Heart right ventricle (tissue), 16 donors: ENCODE results near the gene LAMC3. TPM values are rescaled to one million over a fixed set of nuclear protein-coding genes. Genes with fewer than 3 reads are reported as not detected.
A peak's percentile ranks its signal among the peaks of the same experiment; 100 is the strongest.

ENCODE experiments used
- ATAC-seq, 8 donors: fragments of 200-7000 bp; cut with Tn5 transposase; one replicate each; pipeline ENCODE4 v1.9.1; 2020; ENCODE audit warnings: mild to moderate bottlenecking in 8 of 8, moderate library complexity in 8 of 8, moderate number of reproducible peaks in 1 of 8
- DNase-seq, 2 donors: peaks; one replicate each; pipeline ENCODE4 v3.0.0-alpha.2; 2020
- H3K27ac ChIP-seq, 10 donors: fragments of 200-600 bp; sonication (generic) in 2 of 10; one replicate each; pipeline versions ENCODE4 v1.5.0 to v1.8.0; 2020 to 2022; ENCODE audit warnings: mild to moderate bottlenecking in 3 of 10
- H3K27me3 ChIP-seq, 7 donors: fragments of 200-600 bp; one replicate each; pipeline ENCODE4 v1.8.0; 2021 to 2022; ENCODE audit warnings: mild to moderate bottlenecking in 2 of 7
- H3K36me3 ChIP-seq, 9 donors: fragments of 200-600 bp; sonication (generic) in 1 of 9; one replicate each; pipeline versions ENCODE4 v1.5.0 to v1.8.0; 2020 to 2022; ENCODE audit warnings: mild to moderate bottlenecking in 2 of 9
- H3K4me1 ChIP-seq, 9 donors: fragments of 200-600 bp; sonication (generic) in 1 of 9; one replicate each; pipeline versions ENCODE4 v1.5.0 to v1.8.0; 2020 to 2022; ENCODE audit warnings: mild to moderate bottlenecking in 4 of 9
- H3K4me3 ChIP-seq, 10 donors: fragments of 200-600 bp; sonication (generic) in 2 of 10; one replicate each; pipeline versions ENCODE4 v1.5.0 to v1.8.0; 2020 to 2022; ENCODE audit warnings: mild to moderate bottlenecking in 7 of 10, moderate library complexity in 2 of 10
- H3K9me3 ChIP-seq, 11 donors: fragments of 200-600 bp in 10 of 11; sonication (generic) in 2 of 11; one replicate each; pipeline versions ENCODE4 v1.5.0 to v1.8.0; 2013 to 2022; ENCODE audit warnings: mild to moderate bottlenecking in 2 of 11, control low read depth in 1 of 11, moderate library complexity in 1 of 11
- CTCF ChIP-seq, 9 donors: fragments of 200-600 bp; sonication (generic) in 2 of 9; IDR thresholded peaks; one replicate each; pipeline versions ENCODE4 v1.5.0 to v1.8.0; 2021 to 2022; ENCODE audit warnings: antibody characterized with exemption in 9 of 9, mild to moderate bottlenecking in 5 of 9, moderate library complexity in 1 of 9
- WGBS, 2 donors: extraction: QIAGEN DNeasy Blood & Tissue Kit; methylation state at CpG; one replicate each; pipeline ENCODE4 v1.1.7; 2013; ENCODE audit warnings: inconsistent platforms in 1 of 2; 5-methylcytosine and 5-hydroxymethylcytosine counted together
- intact Hi-C, 10 donors: fragments of 100-400 bp; cut with DNase I; formaldehyde crosslinking; loops; one replicate each; pipeline versions ENCODE4 v1.11.1 to v1.14.2; 2022
- polyA plus RNA-seq, 2 donors: library from polyadenylated mRNA; stranded (reverse); fragments of 200-250 nt; gene quantifications; one replicate each; pipeline ENCODE4 v1.2.3, GENCODE V29; 2013
- total RNA-seq, 10 donors: library from RNA; stranded (reverse); fragmentation: NEBNext Ultra II Directional in 3 of 10; extraction: Animal tissue kit (Norgen Biotek cat#: 25700) in 3 of 10; gene quantifications; one replicate each; pipeline versions ENCODE4 v1.2.1 to v1.2.4, GENCODE V29; 2021 to 2023
- donor health status: Arrhythmogenic right ventricular cardiomyopathy.
- donor health status: ischemic (EF 13 %, LVEDD 7.1; RV severe dilation, severe dysfunction).
- donor health status: healthy with polysubstance abuse.
- donor health status: DM: no; HTN: yes; CAD: no.
- donor health status: DM: no; HTN: no; CAD: no.
- donor health status: ischemic (EF 25% LVEDD 6.9; RV normal size, moderate dysfunction).
- donor health status: ischemic (EF 25% LVEDD 5.7; RV mildly dilated, moderate dysfunction).
- donor health status: healthy.
- donor health status: DM: yes; HTN: yes; CAD: no.
- donor health status: Ischemic cardiomyopathy.
- donor health status: ischemic (EF 35%, LVEDD 5.7; RV mildly dilated, moderate dysfunction).
- donor health status: nonischemic (EF 11% LVEDD 7.7; RV severe dilation, severe dysfunction).
- donor health status: DM: yes; HTN: yes; CAD: no.
- donor health status: PGD.
- donor health status: ischemic (EF 29% LVEDD 5.4; RV normal size, mild dysfunction).
- donor health status: nonischemic (EF 23%, LVEDD 6.1; RV moderate dilation, normal function).

The LAMC3 gene
- total and polyA plus RNA-seq, 12 donors, result 0.07 to 5.4 (median 0.30) TPM; not detected in 1

GRCh38 chr9:130994135-130995085 lies 14.6 kb upstream of the LAMC3 start:
- intact Hi-C loops, result loop anchor here in 6 of 10 donors (5.0 to 10.0 kb wide), 7 partner anchors 47 to 292 kb away; no protein-coding TSS in a partner anchor
- Histone ChIP-seq H3K4me3 (no peak overlapping the region), H3K27me3 (peaks cover 0 to 26% (median 18%) of the 10 kb centered on the region in 7 donors), H3K36me3 (no peaks in the 10 kb centered on the region), H3K27ac (no peak overlapping the region), H3K9me3 (no peaks in the 10 kb centered on the region), H3K4me1 (peaks cover 0 to 11% (median 3%) of the 10 kb centered on the region in 9 donors)
- no peak for DNase-seq
- 69 to 73% methylated on average over 6 of the region's 6 CpGs for WGBS, 2 donors
- no peak for TF ChIP-seq CTCF (IDR thresholded peaks at IDR 0.05)
- ATAC-seq, result no peak

- TF ChIP-seq CTCF (IDR thresholded peaks at IDR 0.05), result no peak
- Histone ChIP-seq H3K36me3 (no peaks in the 10 kb centered on the region), H3K9me3 (no peaks in the 10 kb centered on the region), H3K4me1 (peaks cover 0 to 11% (median 3%) of the 10 kb centered on the region in 9 donors), H3K27me3 (peaks cover 0 to 34% (median 23%) of the 10 kb centered on the region in 7 donors), H3K27ac (no peak overlapping the region), H3K4me3 (no peak overlapping the region)
- WGBS, 2 donors, result 47 to 55% methylated on average over 15 of the region's 15 CpGs
- peak in 3 of 8 donors; percentile 7 to 25 (median 10) for ATAC-seq
- DNase-seq, result peak in 1 of 2 donors; percentile 32
- intact Hi-C loops, result loop anchor here in 7 of 10 donors (2.0 to 10.0 kb wide), 7 partner anchors 53 to 293 kb away; no protein-coding TSS in a partner anchor
Measured at GRCh38 chr9:130995086-130996011, 13.6 kb upstream of the LAMC3 start.

- intact Hi-C loops, result loop anchor here in 7 of 10 donors (2.0 to 10.0 kb wide), 7 partner anchors 54 to 294 kb away; no protein-coding TSS in a partner anchor
- Histone ChIP-seq H3K27me3 (peaks cover 0 to 43% (median 31%) of the 10 kb centered on the region in 7 donors), H3K4me1 (peaks cover 0 to 11% (median 3%) of the 10 kb centered on the region in 9 donors), H3K9me3 (no peaks in the 10 kb centered on the region), H3K4me3 (no peak overlapping the region), H3K36me3 (no peaks in the 10 kb centered on the region), H3K27ac (no peak overlapping the region)
- ATAC-seq (no peak), DNase-seq (no peak)
- 94 to 95% methylated on average over 8 of the region's 8 CpGs for WGBS, 2 donors
- no peak for TF ChIP-seq CTCF (IDR thresholded peaks at IDR 0.05)
Measured at GRCh38 chr9:130996205-130996604, 12.8 kb upstream of the LAMC3 start.
